Activated B cell treated with CpG ODN at 0.5 μM for 24 hours (primary cell): Measurements from ENCODE around the gene MAU2. TPM values are rescaled to one million over a fixed set of nuclear protein-coding genes. Genes with fewer than 3 reads are reported as not detected.

Source experiments
- ATAC-seq: fragments of 200-7000 bp; cut with Tn5 transposase; one replicate; pipeline ENCODE4 v1.10.0; 2021; ENCODE audit warnings: low read depth, mild to moderate bottlenecking, moderate library complexity
- CTCF ChIA-PET: fragments of 350-600 bp; sonication (Branson Sonifier 250); formaldehyde crosslinking; loops from one replicate; lab custom pipeline; 2021; ENCODE audit warnings: antibody characterized with exemption; lab: Charles Lee
- POLR2A ChIA-PET: fragments of 350-600 bp; sonication (Branson Sonifier 250); formaldehyde crosslinking; loops from one replicate; lab custom pipeline; 2021; ENCODE audit warnings: antibody characterized with exemption; lab: Charles Lee
- DNase-seq: peaks from one replicate; pipeline ENCODE4 v3.0.0; 2022
- H3K27ac Mint-ChIP-seq: one replicate; pipeline ENCODE4 v1.8.0; 2020; ENCODE audit warnings: mixed read lengths
- H3K27me3 Mint-ChIP-seq: one replicate; pipeline ENCODE4 v1.8.0; 2021; ENCODE audit warnings: mixed read lengths
- H3K36me3 Mint-ChIP-seq: one replicate; pipeline ENCODE4 v1.8.0; 2021; ENCODE audit warnings: low read depth, mixed read lengths
- H3K4me1 Mint-ChIP-seq: one replicate; pipeline ENCODE4 v1.8.0; 2021; ENCODE audit warnings: mixed read lengths
- H3K4me3 Mint-ChIP-seq: one replicate; pipeline ENCODE4 v1.8.0; 2020; ENCODE audit warnings: mild to moderate bottlenecking, mixed read lengths
- H3K9me3 Mint-ChIP-seq: one replicate; pipeline ENCODE4 v1.8.0; 2020; ENCODE audit warnings: mixed read lengths
- CTCF ChIP-seq: fragments of 200-600 bp; IDR thresholded peaks from one replicate; pipeline ENCODE4 v1.8.0; 2022; ENCODE audit warnings: antibody characterized with exemption, mild to moderate bottlenecking
- intact Hi-C: fragments of 100-400 bp; cut with micrococcal nuclease; formaldehyde crosslinking; loops from one replicate; pipeline ENCODE4 v1.15.1; 2024
- total RNA-seq: library from RNA; stranded (reverse); gene quantifications from 2 replicates; pipeline ENCODE4 v1.2.3, GENCODE V29; 2022

MAU2 gene
- total RNA-seq, 1 donor from 2014 or later, result 126 TPM

DNA sequence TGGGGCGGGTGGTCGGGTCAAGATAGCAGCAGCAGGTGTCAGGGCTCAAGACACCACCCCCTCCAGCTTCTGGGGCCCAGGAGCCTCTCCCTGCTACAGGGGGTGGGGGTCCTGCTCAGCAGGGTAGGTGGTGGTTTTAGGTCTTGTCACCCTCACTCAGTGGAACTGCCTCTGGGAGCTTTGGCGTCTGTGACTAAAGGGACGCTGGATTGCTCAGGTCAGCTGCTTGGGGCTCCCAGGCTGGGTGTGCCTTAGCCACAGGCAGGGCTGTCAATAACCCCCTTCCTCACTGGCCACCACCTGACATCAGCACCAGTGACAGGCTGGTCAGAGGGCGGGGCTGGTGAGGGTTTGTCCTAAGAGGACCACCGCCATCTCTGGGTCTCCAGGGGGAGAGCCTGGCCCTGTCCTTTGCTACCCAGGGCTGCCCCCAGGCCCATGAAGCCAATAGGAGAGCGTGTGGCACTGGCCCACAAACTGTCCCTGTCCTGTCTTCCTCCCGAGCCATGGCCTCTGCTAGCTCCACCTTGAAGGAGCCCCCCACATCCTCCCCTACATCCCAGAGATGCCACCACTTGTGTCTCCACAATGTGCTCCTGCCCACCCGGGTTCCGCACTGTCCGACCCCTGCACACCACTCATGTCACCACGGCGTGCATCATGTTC is 36.4 kb downstream of the MAU2 start:
- no peak for TF ChIP-seq CTCF
- H3K9me3 Mint-ChIP-seq, result no peaks in the 10 kb centered on the region
- H3K4me1 Mint-ChIP-seq, result peaks cover 12% of the 10 kb centered on the region
- ChIA-PET CTCF (no interaction called here), POLR2A (interaction anchor here (0.5 kb wide), 1 partner anchor 35 kb away, joined by 6 read pairs; no protein-coding TSS in a partner anchor)
- H3K36me3 Mint-ChIP-seq, result peaks cover 55% of the 10 kb centered on the region
- no peak overlapping the region for H3K4me3 Mint-ChIP-seq
- no peak overlapping the region for H3K27ac Mint-ChIP-seq
- intact Hi-C loops, result no loop called here
- ATAC-seq (no peak), DNase-seq (no peak)
- no peaks in the 10 kb centered on the region for H3K27me3 Mint-ChIP-seq

- H3K4me1 Mint-ChIP-seq, result peaks cover 23% of the 10 kb centered on the region
- TF ChIP-seq CTCF, result peak; percentile 87
Observed at GRCh38 chr19:19361075-19361594, 40.5 kb downstream of the MAU2 start.

GRCh38 chr19:19362075-19362474 is 41.4 kb downstream of the MAU2 start:
- Mint-ChIP-seq H3K27me3 (no peaks in the 10 kb centered on the region), H3K9me3 (no peaks in the 10 kb centered on the region), H3K36me3 (peaks cover 15% of the 10 kb centered on the region), H3K4me3 (no peak overlapping the region), H3K27ac (peak overlapping the region; percentile 57), H3K4me1 (peaks cover 29% of the 10 kb centered on the region)
- ChIA-PET POLR2A (interaction anchor here (0.8 to 1.7 kb wide), 3 partner anchors 11 to 282 kb away, joined by 3 to 6 read pairs (median 4); partner anchors contain the start of genes GATAD2A and GMIP), CTCF (interaction anchor here (1.1 to 1.4 kb wide), 2 partner anchors 11 to 128 kb away, joined by 4 to 5 read pairs; no protein-coding TSS in a partner anchor)
- no peak for ATAC-seq
- intact Hi-C loops, result loop anchor here (5.0 kb wide), 1 partner anchor 280 kb away; the partner anchor contains the start of gene GMIP
- DNase-seq, result no peak
- TF ChIP-seq CTCF, result no peak

More at GRCh38 chr19:19361075-19361594, 40.5 kb downstream of the MAU2 start:
- Mint-ChIP-seq H3K4me3 (peak overlapping the region; percentile 74), H3K36me3 (peaks cover 23% of the 10 kb centered on the region), H3K9me3 (no peaks in the 10 kb centered on the region), H3K27me3 (no peaks in the 10 kb centered on the region), H3K27ac (peak overlapping the region; percentile 57)
- ChIA-PET CTCF (interaction anchor here (0.9 to 1.1 kb wide), 2 partner anchors 129 kb away, joined by 5 read pairs; no protein-coding TSS in a partner anchor), POLR2A (interaction anchor here (0.8 to 1.7 kb wide), 3 partner anchors 12 to 282 kb away, joined by 3 to 6 read pairs (median 4); partner anchors contain the start of genes GATAD2A and GMIP)
- DNase-seq, result peak; percentile 54
- ATAC-seq, result peak; percentile 68
- intact Hi-C loops, result loop anchor here (1.0 to 5.0 kb wide), 3 partner anchors 129 to 281 kb away; partner anchors contain the start of gene GMIP

DNA sequence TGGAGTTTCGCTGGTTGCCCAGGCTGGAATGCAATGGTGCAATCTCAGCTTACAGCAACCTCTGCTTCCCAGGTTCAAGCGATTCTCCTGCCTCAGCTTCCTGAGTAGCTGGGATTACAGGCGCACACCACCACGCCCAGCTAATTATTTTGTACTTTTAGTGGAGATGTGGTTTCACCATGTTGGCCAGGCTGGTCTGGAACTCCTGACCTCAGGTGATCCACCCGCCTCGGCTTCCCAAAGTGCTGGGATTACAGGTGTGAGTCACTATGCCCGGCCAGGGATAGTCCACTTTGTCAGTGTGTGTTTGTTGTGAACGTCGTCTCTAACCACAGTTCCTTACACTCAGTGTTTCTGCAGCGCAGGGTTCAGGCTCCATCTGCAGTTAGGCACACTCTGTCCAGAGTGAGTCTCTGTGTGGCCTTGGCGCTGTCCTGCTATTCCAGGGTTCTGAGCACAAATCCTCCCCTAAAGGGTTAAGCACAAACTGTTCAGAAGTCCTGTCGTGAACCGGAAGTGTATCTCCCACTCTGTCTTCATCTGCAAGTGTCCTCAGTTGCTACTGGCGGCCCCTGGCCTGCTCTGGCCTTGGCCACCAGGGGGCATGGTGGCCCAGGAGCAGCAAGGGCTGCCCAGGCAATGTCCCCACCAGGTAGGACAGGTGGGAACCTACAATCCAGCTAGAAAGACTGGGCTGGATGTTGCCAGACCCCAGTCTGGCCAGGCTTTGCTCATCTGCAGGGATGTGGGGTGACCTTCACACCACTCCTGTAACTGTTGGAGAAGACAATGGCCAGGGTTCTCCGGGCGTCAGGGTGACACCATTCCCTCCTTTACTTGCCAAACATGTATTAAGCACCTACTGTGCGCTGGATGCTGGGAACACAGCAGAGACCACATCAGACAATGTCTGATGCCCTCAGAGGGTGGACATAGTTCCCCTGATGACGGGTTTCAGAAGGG is 46.1 kb downstream of the MAU2 start:
- intact Hi-C loops, result loop anchor here (1.0 kb wide), 1 partner anchor 124 kb away; no protein-coding TSS in a partner anchor
- peak overlapping the region; percentile 69 for H3K27ac Mint-ChIP-seq

More for the DNA sequence above, 46.1 kb downstream of the MAU2 start:
- TF ChIP-seq CTCF, result peak; percentile 83
- ATAC-seq (peak; percentile 84), DNase-seq (peak; percentile 65)
- peaks cover 20% of the 10 kb centered on the region for H3K4me1 Mint-ChIP-seq
- POLR2A ChIA-PET, result interaction anchor here (0.6 to 1.5 kb wide), 3 partner anchors 41 to 124 kb away, joined by 3 to 8 read pairs (median 8); no protein-coding TSS in a partner anchor
- CTCF ChIA-PET, result interaction anchor here (0.6 to 8.1 kb wide), 8 partner anchors 19 to 221 kb away, joined by 3 to 140 read pairs (median 4); partner anchors contain the start of gene GATAD2A
- no peaks in the 10 kb centered on the region for H3K27me3 Mint-ChIP-seq
- H3K9me3 Mint-ChIP-seq, result no peaks in the 10 kb centered on the region
- H3K4me3 Mint-ChIP-seq, result peak overlapping the region; percentile 36
- H3K36me3 Mint-ChIP-seq, result no peaks in the 10 kb centered on the region
